NCI-H748 treated with DMSO at 0.1 percent for 48 hours (cell line): ENCODE results near the gene CGNL1.

Source experiments
- DNase-seq: peaks from one replicate; lab custom pipeline; 2025; lab: John Stamatoyannopoulos, UW

Gene CGNL1

DNA sequence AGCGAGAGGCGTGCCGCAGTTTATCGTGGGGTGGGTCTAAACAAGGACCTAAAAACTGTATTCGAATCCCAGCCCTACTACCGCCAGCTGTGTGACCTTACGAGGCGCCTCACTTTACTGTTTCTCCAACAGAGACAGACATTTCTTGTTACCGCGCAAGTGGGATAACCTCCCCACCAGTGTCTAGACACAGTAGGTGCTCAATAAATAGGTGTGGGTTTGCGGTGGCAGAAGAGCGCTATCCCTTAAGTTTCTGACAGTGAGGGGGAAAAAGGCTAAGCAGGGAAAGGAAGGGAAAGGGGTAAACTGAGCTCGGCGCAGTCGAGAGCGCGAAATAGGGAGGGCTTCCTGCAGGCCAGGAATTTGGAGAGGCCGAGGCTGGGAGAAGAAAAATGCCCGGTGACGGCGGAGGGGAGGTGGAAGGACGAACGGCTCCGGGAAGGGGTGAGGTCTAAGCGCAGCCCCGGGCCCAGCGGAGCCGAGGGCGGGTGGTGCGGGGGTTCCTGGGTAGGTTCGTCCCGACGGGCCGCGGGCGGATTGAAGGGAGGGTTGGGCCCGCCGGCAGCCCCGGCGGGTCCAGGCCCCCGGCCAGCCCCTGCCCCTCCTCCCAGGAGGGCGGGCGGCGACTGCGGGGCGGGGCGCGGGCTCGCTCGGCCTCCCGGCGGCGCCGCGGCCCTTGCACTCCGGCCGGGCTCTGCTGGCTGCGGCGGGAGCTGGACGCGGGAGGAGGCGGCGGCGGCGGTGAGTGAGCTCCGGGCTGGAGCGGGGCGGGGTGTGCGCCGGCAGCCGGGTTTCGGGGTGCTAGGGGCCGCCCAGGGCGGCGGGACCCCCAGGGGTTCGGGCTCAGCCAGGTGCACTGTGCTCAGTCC, at the start of gene CGNL1:
TSS of gene CGNL1 (plus strand) at position 679 of the 869 bp plus-strand sequence. CDS start 61,495 bp downstream, outside the sequence.
- no peak for DNase-seq

GRCh38 chr15:57327985-57328471, 48.3 kb upstream of the CGNL1 start:
- no peak for DNase-seq

DNA sequence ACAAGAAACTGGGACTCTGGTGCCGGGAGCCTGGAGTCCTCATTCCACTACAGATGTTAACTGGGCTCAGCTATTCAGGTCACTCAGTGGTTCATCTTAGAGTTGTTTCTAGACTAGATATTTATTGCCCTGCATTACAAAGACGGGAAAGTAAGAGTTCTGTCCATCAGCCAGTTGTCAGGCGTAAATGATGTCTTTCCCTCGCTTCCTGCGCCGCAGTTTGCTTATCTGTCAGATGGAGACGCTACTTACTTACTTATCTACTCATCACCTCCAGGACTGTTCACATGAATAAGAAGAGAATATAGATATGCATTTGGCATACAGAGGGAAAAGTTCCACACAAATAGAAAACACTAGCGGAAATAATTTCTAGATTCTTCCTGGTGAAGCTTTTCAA, 47.8 kb upstream of the CGNL1 start:
- DNase-seq = no peak

GRCh38 chr15:57328897-57329296, 47.4 kb upstream of the CGNL1 start:
- DNase-seq = no peak

GRCh38 chr15:57329582-57330367, 46.5 kb upstream of the CGNL1 start:
- DNase-seq = no peak

GRCh38 chr15:57330619-57331340, 45.5 kb upstream of the CGNL1 start:
- DNase-seq = no peak

- DNase-seq = no peak
These were observed 44.0 kb upstream of the CGNL1 start for GRCh38 chr15:57332326-57332725.

DNA sequence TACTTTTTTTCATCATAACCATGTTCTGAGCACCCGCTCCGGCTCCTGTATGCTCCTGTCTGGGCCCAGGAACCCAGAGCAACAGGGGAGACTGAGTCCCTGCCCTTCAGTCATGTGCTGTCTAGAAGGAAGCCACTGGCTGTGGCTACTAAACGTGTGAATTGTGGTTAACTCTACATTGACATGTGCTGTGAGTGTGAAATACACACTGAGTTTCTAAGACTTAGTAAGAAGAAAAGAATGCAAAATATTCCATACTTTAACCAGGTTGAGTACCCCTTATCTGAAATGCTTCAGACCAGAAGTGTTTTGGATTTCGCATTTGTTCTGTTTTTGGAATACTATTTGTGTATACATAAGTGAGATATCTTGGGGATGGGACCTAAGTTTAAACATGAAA, 42.8 kb upstream of the CGNL1 start:
- no peak for DNase-seq

DNA sequence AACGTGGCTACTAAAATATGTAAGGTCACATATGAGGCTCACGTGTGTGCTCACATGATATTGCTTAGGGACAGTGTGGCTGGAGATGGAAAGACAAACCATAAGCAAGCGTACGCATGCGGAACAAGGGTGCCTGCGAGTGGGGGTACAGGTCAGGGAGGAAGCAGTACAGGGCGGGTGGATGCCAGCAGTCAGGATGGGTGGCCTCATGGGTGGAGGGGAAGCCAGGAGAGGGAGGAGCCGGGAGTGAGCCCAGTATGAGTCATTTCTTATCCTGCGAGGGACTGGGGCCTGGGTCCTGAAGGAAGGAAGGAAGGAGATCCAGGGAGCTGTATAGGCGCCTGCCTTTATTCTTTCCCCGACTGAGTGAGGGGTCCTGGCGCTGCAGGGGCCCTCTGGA, 42.0 kb upstream of the CGNL1 start:
- DNase-seq = no peak

GRCh38 chr15:57335293-57335715, 41.0 kb upstream of the CGNL1 start:
- DNase-seq = no peak

GRCh38 chr15:57335719-57336118, 40.6 kb upstream of the CGNL1 start:
- no peak for DNase-seq

- no peak for DNase-seq
These were observed 38.4 kb upstream of the CGNL1 start for GRCh38 chr15:57337868-57338411.

DNA sequence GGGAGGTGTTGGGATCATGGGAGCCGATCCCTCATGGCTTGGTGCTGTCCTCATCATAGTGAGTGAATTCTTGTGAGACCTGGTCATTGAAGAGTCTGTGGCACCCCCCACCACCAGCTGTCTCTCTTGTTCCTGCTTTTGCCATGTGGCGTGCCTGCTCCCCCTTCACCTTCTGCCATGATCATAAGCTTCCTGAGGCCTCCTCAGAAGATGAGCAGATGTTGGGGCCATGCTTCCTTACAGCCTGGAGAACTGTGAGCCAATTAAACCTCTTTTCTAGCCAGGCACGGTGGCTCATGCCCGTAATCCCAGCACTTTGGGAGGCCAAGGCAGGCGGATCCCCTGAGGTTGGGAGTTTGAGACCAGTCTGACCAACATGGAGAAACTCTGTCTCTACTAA, 37.0 kb upstream of the CGNL1 start:
- no peak for DNase-seq

- DNase-seq = peak; percentile 37
These were observed 35.5 kb upstream of the CGNL1 start for GRCh38 chr15:57340682-57341259.

GRCh38 chr15:57343048-57343447, 33.3 kb upstream of the CGNL1 start:
- DNase-seq = no peak

- DNase-seq = no peak
These were observed 32.8 kb upstream of the CGNL1 start for GRCh38 chr15:57343498-57343897.

- no peak for DNase-seq
These were observed 32.0 kb upstream of the CGNL1 start for GRCh38 chr15:57344282-57344681.

DNA sequence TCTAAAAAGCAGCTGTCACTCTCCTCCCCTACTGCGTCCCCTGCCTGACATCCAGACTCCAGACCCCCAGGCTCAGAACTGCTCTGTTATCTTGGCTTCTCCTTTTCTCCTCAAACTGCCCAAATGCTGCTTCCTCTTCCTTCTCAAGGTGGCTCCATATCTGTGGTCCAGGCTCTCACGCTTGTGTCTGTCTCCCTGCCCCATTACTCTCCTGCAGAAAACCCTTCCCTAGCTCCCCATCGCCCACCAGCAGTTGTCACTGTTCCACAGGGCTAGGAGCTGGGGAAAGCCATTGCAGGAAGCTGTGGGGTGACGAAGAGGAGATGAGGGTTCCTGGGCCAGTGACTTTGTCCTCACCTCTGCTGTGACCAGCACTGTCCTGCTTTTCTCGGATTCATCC, 30.7 kb upstream of the CGNL1 start:
- DNase-seq = no peak

GRCh38 chr15:57348081-57348480, 28.2 kb upstream of the CGNL1 start:
- no peak for DNase-seq

- no peak for DNase-seq
These were observed 23.6 kb upstream of the CGNL1 start for GRCh38 chr15:57352535-57353316.

GRCh38 chr15:57353317-57353804, 22.9 kb upstream of the CGNL1 start:
- DNase-seq = no peak
